Measurements from ENCODE around the gene PKD1.
A peak's percentile ranks its signal among the peaks of the same experiment; 100 is the strongest.

The PKD1 gene

GRCh38 chr16:2155091-2155950 lies 19.6 kb upstream of the PKD1 start, which contains the start of gene TRAF7:
Gene TRAF7 (plus strand): TSS chr16:2155782. CDS start chr16:2163921, 8,139 bp downstream.
- peak within 1 kb of the TSS; percentile 99 for H3K27ac ChIP-seq
- TF ChIP-seq, protein P1, sequence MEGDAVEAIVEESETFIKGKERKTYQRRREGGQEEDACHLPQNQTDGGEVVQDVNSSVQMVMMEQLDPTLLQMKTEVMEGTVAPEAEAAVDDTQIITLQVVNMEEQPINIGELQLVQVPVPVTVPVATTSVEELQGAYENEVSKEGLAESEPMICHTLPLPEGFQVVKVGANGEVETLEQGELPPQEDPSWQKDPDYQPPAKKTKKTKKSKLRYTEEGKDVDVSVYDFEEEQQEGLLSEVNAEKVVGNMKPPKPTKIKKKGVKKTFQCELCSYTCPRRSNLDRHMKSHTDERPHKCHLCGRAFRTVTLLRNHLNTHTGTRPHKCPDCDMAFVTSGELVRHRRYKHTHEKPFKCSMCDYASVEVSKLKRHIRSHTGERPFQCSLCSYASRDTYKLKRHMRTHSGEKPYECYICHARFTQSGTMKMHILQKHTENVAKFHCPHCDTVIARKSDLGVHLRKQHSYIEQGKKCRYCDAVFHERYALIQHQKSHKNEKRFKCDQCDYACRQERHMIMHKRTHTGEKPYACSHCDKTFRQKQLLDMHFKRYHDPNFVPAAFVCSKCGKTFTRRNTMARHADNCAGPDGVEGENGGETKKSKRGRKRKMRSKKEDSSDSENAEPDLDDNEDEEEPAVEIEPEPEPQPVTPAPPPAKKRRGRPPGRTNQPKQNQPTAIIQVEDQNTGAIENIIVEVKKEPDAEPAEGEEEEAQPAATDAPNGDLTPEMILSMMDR (conservative IDR thresholded peaks at IDR 0.05) = no peak
- TF ChIP-seq ZFX (IDR thresholded peaks at IDR 0.05) = peak; percentile 67

DNA sequence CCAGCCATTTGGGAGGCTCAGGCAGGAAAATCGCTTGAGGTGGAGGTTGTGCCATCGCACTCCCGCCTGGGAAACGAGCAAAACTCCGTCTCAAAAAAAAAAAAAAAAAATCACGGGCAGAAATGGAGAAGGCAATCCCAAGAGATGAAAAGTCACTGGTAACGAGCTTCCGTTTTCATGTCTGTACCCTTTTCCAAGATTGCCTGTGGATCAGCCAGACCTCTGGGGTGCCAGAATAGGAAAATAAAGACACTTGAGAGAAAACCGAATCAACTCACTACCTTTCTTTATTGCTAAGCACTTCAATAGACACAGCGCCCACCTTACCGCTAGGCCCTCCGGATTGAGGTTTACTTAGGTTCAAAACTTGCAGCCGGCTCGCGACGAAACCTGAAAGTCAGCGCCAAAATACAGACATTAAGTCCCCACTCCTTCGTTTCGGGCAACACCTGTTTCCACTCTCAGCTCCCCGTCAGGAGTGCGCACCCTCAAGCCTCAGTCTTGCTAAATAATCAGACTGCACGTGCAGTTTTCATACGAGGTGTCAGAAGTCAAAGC lies 18.9 kb upstream of the PKD1 start:
- TF ChIP-seq ZFX (IDR thresholded peaks at IDR 0.05) = no peak
- TF ChIP-seq, protein P1 (conservative IDR thresholded peaks at IDR 0.05) = no peak
- H3K27ac ChIP-seq = peak overlapping the region; percentile 99

DNA sequence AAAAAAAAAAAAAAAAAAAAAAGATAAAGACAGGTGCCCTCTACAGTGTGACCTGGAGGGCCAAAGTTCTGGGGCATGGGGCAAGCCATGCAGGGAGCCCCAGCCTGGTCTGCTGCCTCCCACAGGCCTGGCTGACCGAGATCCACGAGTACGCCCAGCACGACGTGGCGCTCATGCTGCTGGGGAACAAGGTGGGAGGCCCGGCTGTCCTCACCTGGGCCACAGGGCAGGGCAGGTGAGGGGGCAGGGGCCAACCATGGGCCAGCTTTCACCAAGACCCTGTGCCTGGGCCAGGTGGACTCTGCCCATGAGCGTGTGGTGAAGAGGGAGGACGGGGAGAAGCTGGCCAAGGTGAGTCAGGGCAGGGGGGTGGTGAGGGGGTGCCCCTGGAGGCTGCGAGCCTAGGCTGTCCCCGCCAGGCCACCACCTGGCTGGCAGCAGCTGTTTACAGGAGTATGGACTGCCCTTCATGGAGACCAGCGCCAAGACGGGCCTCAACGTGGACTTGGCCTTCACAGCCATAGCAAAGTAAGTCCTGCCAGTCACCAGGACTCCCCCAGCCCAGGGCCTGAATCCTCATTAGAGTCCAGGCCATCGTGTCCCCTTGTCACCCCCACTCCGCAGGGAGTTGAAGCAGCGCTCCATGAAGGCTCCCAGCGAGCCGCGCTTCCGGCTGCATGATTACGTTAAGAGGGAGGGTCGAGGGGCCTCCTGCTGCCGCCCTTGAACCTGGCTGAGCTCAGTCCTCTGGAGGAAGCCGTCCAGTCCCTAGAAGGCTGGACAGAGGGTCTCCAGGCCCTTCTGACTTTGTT lies 17.2 kb upstream of the PKD1 start:
- TF ChIP-seq, protein P1 (conservative IDR thresholded peaks at IDR 0.05) = no peak
- no peak for TF ChIP-seq ZFX (IDR thresholded peaks at IDR 0.05)
- H3K27ac ChIP-seq = peak overlapping the region; percentile 99

- TF ChIP-seq, protein P1 (conservative IDR thresholded peaks at IDR 0.05) = no peak
- 0 out of 2 replicates have a peak, but pooled peaks have one; percentile 10 for TF ChIP-seq ZFX (IDR thresholded peaks at IDR 0.05)
- H3K27ac ChIP-seq = peak overlapping the region; percentile 99
Observed at GRCh38 chr16:2151188-2152091, 15.7 kb upstream of the PKD1 start.

GRCh38 chr16:2150418-2151187 lies 14.9 kb upstream of the PKD1 start:
- TF ChIP-seq ZFX (IDR thresholded peaks at IDR 0.05) = no peak
- TF ChIP-seq, protein P1 (conservative IDR thresholded peaks at IDR 0.05) = peak; percentile 17
- H3K27ac ChIP-seq = peak overlapping the region; percentile 99

Measured in C4-2B (cell line).